Upper lobe of left lung (tissue), 6 donors: ENCODE data around the gene SLC9A7. TPM values are rescaled to one million over a fixed set of nuclear protein-coding genes. Genes with fewer than 3 reads are reported as not detected.

Source experiments
- ATAC-seq, 2 donors: fragments of 200-7000 bp; cut with Tn5 transposase; one replicate each; pipeline ENCODE4 v1.9.1; 2022; ENCODE audit warnings: mild to moderate bottlenecking in 2 of 2, moderate library complexity in 2 of 2; ENCODE audit not compliant: low FRiP score in 2 of 2
- DNase-seq, 2 donors: peaks; one replicate each; pipeline ENCODE4 v3.0.0-alpha.2; 2019 to 2020
- H3K27ac ChIP-seq, 4 donors: fragments of 200-600 bp; sonication (generic); one replicate each; pipeline ENCODE4 v1.5.1; 2016 to 2019
- H3K27me3 ChIP-seq, 4 donors: fragments of 200-600 bp; sonication (generic); one replicate each; pipeline ENCODE4 v1.5.1; 2017 to 2019
- H3K36me3 ChIP-seq, 4 donors: fragments of 200-600 bp; sonication (generic); one replicate each; pipeline ENCODE4 v1.5.1; 2016 to 2019
- H3K4me1 ChIP-seq, 4 donors: fragments of 200-600 bp; sonication (generic); one replicate each; pipeline ENCODE4 v1.5.1; 2018 to 2019
- H3K4me3 ChIP-seq, 4 donors: fragments of 200-600 bp; sonication (generic); one replicate each; pipeline ENCODE4 v1.5.1; 2017 to 2019; ENCODE audit warnings: mild to moderate bottlenecking in 2 of 4, moderate library complexity in 1 of 4
- H3K9me3 ChIP-seq, 4 donors: fragments of 200-600 bp; sonication (generic); one replicate each; pipeline ENCODE4 v1.5.1; 2018 to 2019
- CTCF ChIP-seq, 6 experiments: fragments of 450-650 bp in 4 of 6; fragments of 200-600 bp in 2 of 6; sonication (generic) in 2 of 6; IDR thresholded peaks; one replicate each; pipeline ENCODE4 v1.5.1; 2016 to 2019; ENCODE audit warnings: antibody characterized with exemption in 6 of 6
- EP300 ChIP-seq, 4 donors: sonication (generic); formaldehyde crosslinking; IDR thresholded peaks; one replicate each; pipeline ENCODE4 v1.5.1; 2017; ENCODE audit warnings: antibody characterized with exemption in 4 of 4, control low read depth in 2 of 4
- POLR2A ChIP-seq, 4 donors: fragments of 450-650 bp; IDR thresholded peaks; one replicate each; pipeline ENCODE4 v1.5.1; 2016 to 2017; ENCODE audit warnings: antibody characterized with exemption in 4 of 4, mild to moderate bottlenecking in 2 of 4
- POLR2AphosphoS5 ChIP-seq, 2 donors: sonication (generic); formaldehyde crosslinking; IDR thresholded peaks; one replicate each; pipeline ENCODE4 v1.5.1; 2017; ENCODE audit warnings: antibody characterized with exemption in 2 of 2
- WGBS, 2 donors: methylation state at CpG; one replicate each; pipeline ENCODE4 v1.1.5; 2017 to 2018; 5-methylcytosine and 5-hydroxymethylcytosine counted together
- total RNA-seq, 6 donors: library from RNA; depleted of rRNA in 4 of 6; stranded (reverse); fragments of >200 nt in 4 of 6; gene quantifications; one replicate each; pipeline versions ENCODE4 v1.1.0 to v1.2.1, GENCODE V29; 2016 to 2021
- donor health status: DM: no; HTN: no; CAD: no; lungs with moderate emphysema.
- donor health status: DM: no; HTN: yes; CAD: no; lungs with severe emphysema.

Gene SLC9A7
- total RNA-seq, 6 donors from 2014 or later, result 4.6 to 9.0 (median 6.4) TPM

GRCh38 chrX:46782034-46782433 is 23.1 kb upstream of the SLC9A7 start:
- DNase-seq (no peak), ATAC-seq (no peak)
- TF ChIP-seq CTCF (IDR thresholded peaks at IDR 0.05) (no peak), POLR2A (IDR thresholded peaks at IDR 0.05) (no peak), POLR2AphosphoS5 (IDR thresholded peaks at IDR 0.05) (no peak), EP300 (IDR thresholded peaks at IDR 0.05) (no peak)
- 62 to 80% methylated on average over 4 of the region's 4 CpGs for WGBS, 2 donors
- no peak overlapping the region for H3K4me3 ChIP-seq
- H3K9me3 ChIP-seq, result no peaks in the 10 kb centered on the region
- no peaks in the 10 kb centered on the region for H3K27me3 ChIP-seq
- no peak overlapping the region for H3K27ac ChIP-seq
- H3K4me1 ChIP-seq, result no peaks in the 10 kb centered on the region
- no peaks in the 10 kb centered on the region for H3K36me3 ChIP-seq

DNA sequence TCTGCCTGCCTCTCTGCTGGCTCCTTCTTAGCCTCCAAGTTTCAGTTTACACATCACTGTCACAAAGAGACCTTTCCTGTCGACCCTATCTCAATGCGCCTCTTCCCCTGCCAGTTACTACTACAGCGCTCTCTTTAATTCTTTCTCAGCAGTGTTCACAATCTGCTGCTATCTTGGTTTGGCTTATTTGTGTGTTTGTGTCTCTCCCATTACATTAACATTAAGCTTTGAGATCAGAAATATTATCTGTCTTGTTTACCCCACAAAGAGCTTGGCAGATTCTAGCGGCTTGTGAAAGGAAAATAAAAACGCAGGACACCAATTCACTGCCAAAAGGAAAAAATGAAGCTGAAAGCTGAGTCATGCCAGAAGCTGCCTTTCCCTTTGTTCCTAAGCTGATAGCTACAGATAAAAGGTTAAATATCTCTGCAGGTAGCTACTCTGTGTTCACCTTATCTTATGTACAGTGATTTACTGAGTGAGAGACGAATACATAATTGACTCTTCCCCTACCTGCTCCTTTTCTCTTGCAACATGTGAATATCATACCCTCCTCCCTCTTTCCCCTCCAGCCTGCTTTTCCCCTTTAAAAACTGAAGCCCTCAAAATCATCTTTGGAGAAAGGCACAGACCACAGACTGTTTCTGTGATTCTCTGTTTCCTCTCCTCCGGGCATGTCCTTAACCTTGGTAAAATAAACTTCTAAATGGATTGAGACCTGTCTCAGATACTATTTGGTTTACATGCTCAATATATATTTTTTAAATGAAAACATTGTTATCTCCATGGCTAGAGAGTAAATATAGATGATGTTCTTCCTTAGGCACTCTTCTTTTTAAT is 19.3 kb upstream of the SLC9A7 start:
- Histone ChIP-seq H3K9me3 (no peaks in the 10 kb centered on the region), H3K27ac (no peak overlapping the region), H3K4me3 (no peak overlapping the region), H3K36me3 (no peaks in the 10 kb centered on the region), H3K27me3 (no peaks in the 10 kb centered on the region), H3K4me1 (no peaks in the 10 kb centered on the region)
- TF ChIP-seq POLR2AphosphoS5 (IDR thresholded peaks at IDR 0.05) (no peak), EP300 (IDR thresholded peaks at IDR 0.05) (no peak), POLR2A (IDR thresholded peaks at IDR 0.05) (no peak), CTCF (IDR thresholded peaks at IDR 0.05) (no peak)
- WGBS, 2 donors, result 28 to 56% methylated on average over 7 of the region's 7 CpGs
- no peak for DNase-seq
- no peak for ATAC-seq

DNA sequence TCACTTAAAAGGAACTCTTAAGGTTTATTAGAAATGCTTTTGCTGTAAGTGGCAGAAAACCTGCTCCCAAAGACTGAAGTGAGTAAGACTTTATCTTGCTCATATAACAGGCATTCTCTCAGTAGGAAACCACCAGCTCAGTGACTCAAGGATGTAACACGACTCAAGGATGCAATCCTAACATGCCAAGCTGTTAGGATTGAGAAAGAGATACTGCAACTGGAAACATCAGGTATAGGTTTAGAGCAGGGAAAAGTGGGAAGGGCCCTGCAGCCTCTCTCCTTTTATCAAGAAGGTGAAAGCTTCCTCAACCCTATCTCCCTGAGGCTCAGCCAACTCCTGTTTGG is 11.9 kb upstream of the SLC9A7 start:
- no peaks in the 10 kb centered on the region for H3K4me1 ChIP-seq
- no peak overlapping the region for H3K4me3 ChIP-seq
- no peak overlapping the region for H3K27ac ChIP-seq
- H3K9me3 ChIP-seq, result no peaks in the 10 kb centered on the region
- H3K27me3 ChIP-seq, result no peaks in the 10 kb centered on the region
- TF ChIP-seq CTCF (IDR thresholded peaks at IDR 0.05) (no peak), POLR2A (IDR thresholded peaks at IDR 0.05) (no peak), EP300 (IDR thresholded peaks at IDR 0.05) (no peak), POLR2AphosphoS5 (IDR thresholded peaks at IDR 0.05) (no peak)
- 38% methylated on average over 1 of the region's 1 CpG; no CpG with 5 or more reads in 1 of the 2 donors for WGBS, 2 donors
- no peaks in the 10 kb centered on the region for H3K36me3 ChIP-seq
- DNase-seq (no peak), ATAC-seq (no peak)

GRCh38 chrX:46770000-46770816 is 11.3 kb upstream of the SLC9A7 start:
- Histone ChIP-seq H3K9me3 (no peaks in the 10 kb centered on the region), H3K4me3 (no peak overlapping the region), H3K27ac (no peak overlapping the region), H3K4me1 (no peaks in the 10 kb centered on the region), H3K27me3 (no peaks in the 10 kb centered on the region), H3K36me3 (no peaks in the 10 kb centered on the region)
- no peak for DNase-seq
- ATAC-seq, result no peak
- TF ChIP-seq POLR2AphosphoS5 (IDR thresholded peaks at IDR 0.05) (no peak), EP300 (IDR thresholded peaks at IDR 0.05) (no peak), CTCF (IDR thresholded peaks at IDR 0.05) (no peak), POLR2A (IDR thresholded peaks at IDR 0.05) (no peak)
- WGBS, 2 donors, result 50 to 54% methylated on average over 4 of the region's 4 CpGs
